ENCODE results near the gene SERINC2. TPM values are rescaled to one million over a fixed set of nuclear protein-coding genes. Genes with fewer than 3 reads are reported as not detected.

SERINC2 gene
- total and polyA plus RNA-seq, 2 experiments from 2014 or later = 8.1 to 14.7 TPM

DNA sequence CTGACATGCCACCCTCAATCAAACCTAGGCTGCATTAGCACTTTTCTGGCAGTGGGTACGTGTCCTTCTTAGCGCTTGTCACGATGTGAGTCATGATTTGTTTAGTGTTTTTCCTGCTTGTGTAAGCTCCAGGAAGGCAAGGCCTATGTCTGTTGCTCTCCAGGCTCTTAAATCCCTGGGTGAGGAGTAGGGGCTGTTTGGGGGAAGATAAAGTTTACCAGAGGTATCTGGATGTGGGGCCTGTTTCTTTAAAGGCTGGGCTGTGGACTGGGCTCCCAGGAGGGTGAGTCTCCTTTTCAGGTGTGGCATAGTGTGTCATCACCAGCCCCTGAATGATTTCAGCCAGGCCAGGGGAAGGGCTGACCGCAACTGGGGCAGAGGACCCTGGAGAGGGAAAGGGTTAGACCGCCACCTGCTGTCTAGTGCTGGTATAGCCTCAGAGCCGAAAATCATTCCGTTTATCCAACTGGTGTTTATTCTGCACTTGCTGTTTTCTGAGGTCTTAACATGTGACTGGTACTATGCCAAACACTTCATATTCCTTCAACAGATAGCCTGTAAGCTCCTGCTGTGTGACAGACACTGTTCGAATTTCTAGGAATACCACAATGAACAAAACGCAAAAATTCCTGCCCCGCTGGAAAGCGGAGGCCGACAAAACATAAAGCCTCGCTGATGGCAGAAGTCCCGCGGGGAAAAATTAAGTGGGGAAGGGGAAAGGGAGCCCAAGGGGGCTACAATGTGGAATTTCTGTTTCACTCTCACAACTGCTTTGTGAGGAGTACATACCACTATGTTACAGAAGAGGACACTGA lies 9.7 kb downstream of the SERINC2 start:
- Histone ChIP-seq H3K4me1 (ENCODE audit: low read depth) (no peaks in the 10 kb centered on the region), H3K27ac (no peak overlapping the region), H3K27me3 (no peaks in the 10 kb centered on the region), H3K9me3 (ENCODE audit: low read depth) (no peaks in the 10 kb centered on the region), H3K4me3 (no peak overlapping the region), H3K36me3 (no peaks in the 10 kb centered on the region)
- peak; percentile 77 to 81 for DNase-seq (ENCODE audit: low read depth in 1 of 2, low spot score in 1 of 2)
- TF ChIP-seq CTCF (IDR thresholded peaks at IDR 0.05; ENCODE audit: low read depth, low read length) = peak; percentile 97

DNA sequence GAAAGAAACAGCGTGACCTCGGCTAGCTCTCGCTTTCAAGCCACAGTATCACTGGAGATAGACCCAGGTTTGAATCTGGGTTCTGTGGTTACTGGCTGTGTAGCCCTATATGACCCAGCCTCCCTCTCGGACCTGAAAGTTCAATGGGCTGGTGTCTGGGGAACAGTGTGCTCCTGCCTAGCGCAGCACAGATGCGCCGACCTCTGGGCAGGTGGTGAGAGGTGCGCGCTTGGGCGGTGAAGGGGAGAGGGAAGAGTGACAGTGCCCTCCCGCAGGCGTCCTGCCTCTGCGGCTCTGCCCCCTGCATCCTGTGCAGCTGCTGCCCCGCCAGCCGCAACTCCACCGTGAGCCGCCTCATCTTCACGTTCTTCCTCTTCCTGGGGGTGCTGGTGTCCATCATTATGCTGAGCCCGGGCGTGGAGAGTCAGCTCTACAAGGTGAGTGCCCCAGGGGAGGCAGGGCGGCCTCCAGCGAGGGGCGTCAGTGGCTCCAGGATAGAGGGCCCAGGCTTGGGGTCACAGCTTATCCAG lies 10.5 kb downstream of the SERINC2 start:
- no peak for TF ChIP-seq CTCF (IDR thresholded peaks at IDR 0.05; ENCODE audit: low read depth, low read length)
- H3K4me1 ChIP-seq (ENCODE audit: low read depth) = no peaks in the 10 kb centered on the region
- no peaks in the 10 kb centered on the region for H3K9me3 ChIP-seq (ENCODE audit: low read depth)
- DNase-seq (ENCODE audit: low read depth in 1 of 2, low spot score in 1 of 2) = no peak
- no peak overlapping the region for H3K4me3 ChIP-seq
- no peak overlapping the region for H3K27ac ChIP-seq
- H3K36me3 ChIP-seq = no peaks in the 10 kb centered on the region
- no peaks in the 10 kb centered on the region for H3K27me3 ChIP-seq

GRCh38 chr1:31424568-31424967 lies 11.6 kb downstream of the SERINC2 start:
- no peak for DNase-seq (ENCODE audit: low read depth in 1 of 2, low spot score in 1 of 2)
- no peaks in the 10 kb centered on the region for H3K36me3 ChIP-seq

GRCh38 chr1:31425301-31426081 lies 12.5 kb downstream of the SERINC2 start:
- no peaks in the 10 kb centered on the region for H3K36me3 ChIP-seq
- no peaks in the 10 kb centered on the region for H3K9me3 ChIP-seq (ENCODE audit: low read depth)
- no peak for TF ChIP-seq CTCF (IDR thresholded peaks at IDR 0.05; ENCODE audit: low read depth, low read length)
- H3K4me1 ChIP-seq (ENCODE audit: low read depth) = no peaks in the 10 kb centered on the region
- H3K27ac ChIP-seq = no peak overlapping the region
- no peak for DNase-seq (ENCODE audit: low read depth in 1 of 2, low spot score in 1 of 2)
- H3K27me3 ChIP-seq = no peaks in the 10 kb centered on the region
- no peak overlapping the region for H3K4me3 ChIP-seq

More at GRCh38 chr1:31424568-31424967, 11.6 kb downstream of the SERINC2 start:
- Histone ChIP-seq H3K4me3 (no peak overlapping the region), H3K27me3 (no peaks in the 10 kb centered on the region), H3K9me3 (ENCODE audit: low read depth) (no peaks in the 10 kb centered on the region), H3K4me1 (ENCODE audit: low read depth) (no peaks in the 10 kb centered on the region), H3K27ac (no peak overlapping the region)
- no peak for TF ChIP-seq CTCF (IDR thresholded peaks at IDR 0.05; ENCODE audit: low read depth, low read length)

- no peak overlapping the region for H3K4me3 ChIP-seq
- H3K27me3 ChIP-seq = no peaks in the 10 kb centered on the region
- no peaks in the 10 kb centered on the region for H3K36me3 ChIP-seq
- H3K27ac ChIP-seq = no peak overlapping the region
- TF ChIP-seq CTCF (IDR thresholded peaks at IDR 0.05; ENCODE audit: low read depth, low read length) = no peak
- no peaks in the 10 kb centered on the region for H3K4me1 ChIP-seq (ENCODE audit: low read depth)
- H3K9me3 ChIP-seq (ENCODE audit: low read depth) = no peaks in the 10 kb centered on the region
- DNase-seq (ENCODE audit: low read depth in 1 of 2, low spot score in 1 of 2) = no peak
Observed at GRCh38 chr1:31426249-31426922, 13.4 kb downstream of the SERINC2 start.

All from cardiac muscle cell (in vitro differentiated cells and primary cell).